ENCODE data around the gene HTR3E.

Gene HTR3E

GRCh38 chr3:184096811-184097383, at the start of gene HTR3E:
Gene HTR3E (plus strand): TSS chr3:184097064. CDS start chr3:184097530, 466 bp downstream.
- DNase-seq (ENCODE audit: low read depth): no peak
- TF ChIP-seq CTCF (conservative IDR thresholded peaks at IDR 0.05; ENCODE audit: low read depth, low read length): no peak
- H3K4me3 ChIP-seq (ENCODE audit: low read depth, low read length): no peak within 1 kb of the TSS

- DNase-seq (ENCODE audit: low read depth): no peak
- no peak overlapping the region for H3K4me3 ChIP-seq (ENCODE audit: low read depth, low read length)
- TF ChIP-seq CTCF (conservative IDR thresholded peaks at IDR 0.05; ENCODE audit: low read depth, low read length): no peak
Observed at GRCh38 chr3:184050217-184050847, 46.5 kb upstream of the HTR3E start.

- H3K4me3 ChIP-seq (ENCODE audit: low read depth, low read length): no peak within 1 kb of the TSS
- no peak for TF ChIP-seq CTCF (conservative IDR thresholded peaks at IDR 0.05; ENCODE audit: low read depth, low read length)
- no peak for DNase-seq (ENCODE audit: low read depth)
Observed at GRCh38 chr3:184052767-184053166, 44.1 kb upstream of the HTR3E start, which contains the start of gene HTR3C. Gene HTR3C (plus strand): TSS chr3:184053047. CDS start chr3:184053081, 34 bp downstream.

GRCh38 chr3:184058029-184058428, 38.8 kb upstream of the HTR3E start:
- TF ChIP-seq CTCF (conservative IDR thresholded peaks at IDR 0.05; ENCODE audit: low read depth, low read length): no peak

GRCh38 chr3:184059424-184059823, 37.4 kb upstream of the HTR3E start:
- TF ChIP-seq CTCF (conservative IDR thresholded peaks at IDR 0.05; ENCODE audit: low read depth, low read length): no peak
- DNase-seq (ENCODE audit: low read depth): no peak
- no peak overlapping the region for H3K4me3 ChIP-seq (ENCODE audit: low read depth, low read length)

More at GRCh38 chr3:184058029-184058428, 38.8 kb upstream of the HTR3E start:
- no peak overlapping the region for H3K4me3 ChIP-seq (ENCODE audit: low read depth, low read length)
- no peak for DNase-seq (ENCODE audit: low read depth)

- no peak for DNase-seq (ENCODE audit: low read depth)
- no peak for TF ChIP-seq CTCF (conservative IDR thresholded peaks at IDR 0.05; ENCODE audit: low read depth, low read length)
- H3K4me3 ChIP-seq (ENCODE audit: low read depth, low read length): no peak overlapping the region
Observed at GRCh38 chr3:184062637-184063036, 34.2 kb upstream of the HTR3E start.

- H3K4me3 ChIP-seq (ENCODE audit: low read depth, low read length): no peak overlapping the region
- no peak for DNase-seq (ENCODE audit: low read depth)
- no peak for TF ChIP-seq CTCF (conservative IDR thresholded peaks at IDR 0.05; ENCODE audit: low read depth, low read length)
Observed at GRCh38 chr3:184066211-184066610, 30.7 kb upstream of the HTR3E start.

Data from choroid plexus epithelial cell (primary cell).